ENCODE results near the gene MAD1L1.

Gene MAD1L1

DNA sequence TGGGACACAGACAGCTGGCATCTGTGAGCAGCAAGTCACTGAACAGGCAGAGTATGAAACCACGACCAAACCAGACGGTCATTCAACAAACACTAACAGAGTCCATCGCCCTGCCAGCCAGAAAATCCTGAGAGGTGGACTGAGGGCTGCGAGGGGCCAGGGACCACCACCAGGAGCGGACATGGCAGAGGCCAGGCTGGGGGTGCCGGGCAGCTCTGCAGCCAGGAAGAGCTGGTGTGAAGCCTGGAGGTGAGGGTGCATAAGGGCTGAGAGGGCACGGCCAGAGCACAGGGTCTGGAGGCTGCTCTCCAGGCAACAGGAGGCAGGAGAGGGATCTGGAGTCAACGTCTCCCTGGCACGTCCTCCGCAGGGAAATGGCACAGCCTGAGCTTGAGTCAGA lies 15.5 kb downstream of the MAD1L1 start:
- no peak for DNase-seq

DNA sequence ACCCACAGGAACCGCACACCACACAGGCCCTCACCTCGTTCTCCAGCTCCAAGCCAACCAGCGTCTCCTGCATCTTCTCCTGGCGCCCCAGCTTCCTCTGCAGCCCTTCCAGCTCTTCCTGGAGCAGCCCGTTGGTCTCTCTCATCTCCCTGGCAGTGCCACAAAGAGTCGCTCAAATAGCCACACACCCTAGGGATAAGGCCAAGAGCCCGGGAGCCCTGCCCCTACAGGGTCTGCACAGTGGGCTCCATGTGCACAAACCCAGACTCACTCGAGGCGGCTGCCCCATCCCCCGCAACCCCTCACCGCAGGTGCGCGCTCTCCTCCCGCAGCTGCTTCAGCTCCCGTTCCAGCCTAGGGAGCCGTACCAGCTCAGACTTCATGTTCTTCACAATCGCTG lies 16.9 kb downstream of the MAD1L1 start:
- DNase-seq = no peak

DNA sequence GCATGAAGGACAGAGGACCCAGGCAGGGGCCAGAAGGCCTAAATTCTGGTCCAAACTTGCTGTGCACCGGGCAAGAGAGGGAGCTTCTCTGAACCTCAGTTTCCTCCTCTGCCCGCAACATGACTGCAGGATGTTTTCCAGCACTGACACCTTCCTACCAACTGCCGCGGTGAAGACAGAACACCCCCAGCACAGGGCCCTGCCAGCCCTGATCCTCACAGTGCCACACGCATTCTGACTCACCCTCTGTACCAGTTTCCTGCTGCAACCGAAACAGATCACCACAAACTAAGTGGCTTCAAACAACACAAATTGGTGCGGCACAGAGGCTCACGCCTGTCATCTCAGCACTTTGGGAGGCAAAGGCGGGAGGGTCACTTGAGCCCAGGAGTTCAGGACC lies 18.1 kb downstream of the MAD1L1 start:
- no peak for DNase-seq

DNA sequence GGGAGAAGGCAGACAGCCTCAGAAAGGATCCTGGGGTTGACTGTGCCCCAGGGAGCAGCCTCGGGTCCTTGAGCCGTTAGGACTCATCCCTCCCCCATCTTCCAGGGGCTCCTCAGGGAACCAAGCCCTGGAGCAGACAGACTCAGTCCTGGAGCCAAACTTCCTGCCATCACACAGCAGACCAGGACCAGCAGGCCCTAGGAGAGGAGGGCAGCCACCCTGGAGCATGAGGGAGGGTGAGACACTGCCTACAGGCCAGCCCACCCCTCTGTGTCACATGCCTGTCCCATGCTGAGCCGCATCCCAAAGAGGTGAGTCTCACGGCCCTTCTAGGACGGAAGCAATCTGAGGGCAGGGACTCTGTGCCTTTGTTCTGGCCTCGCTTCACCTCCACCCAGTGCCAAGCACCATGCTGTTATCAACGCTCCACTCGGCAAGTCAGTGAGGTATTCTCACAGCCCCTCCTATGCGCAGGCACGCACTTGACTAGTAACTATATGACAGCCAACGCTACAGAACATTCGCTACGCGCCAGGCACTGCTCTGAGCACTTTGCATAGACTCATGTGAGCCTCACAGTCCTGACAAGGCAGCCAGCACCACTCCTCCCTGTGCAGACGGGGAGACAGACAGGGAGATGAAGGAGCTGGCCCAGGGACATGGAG lies 19.1 kb downstream of the MAD1L1 start:
- no peak for DNase-seq

DNA sequence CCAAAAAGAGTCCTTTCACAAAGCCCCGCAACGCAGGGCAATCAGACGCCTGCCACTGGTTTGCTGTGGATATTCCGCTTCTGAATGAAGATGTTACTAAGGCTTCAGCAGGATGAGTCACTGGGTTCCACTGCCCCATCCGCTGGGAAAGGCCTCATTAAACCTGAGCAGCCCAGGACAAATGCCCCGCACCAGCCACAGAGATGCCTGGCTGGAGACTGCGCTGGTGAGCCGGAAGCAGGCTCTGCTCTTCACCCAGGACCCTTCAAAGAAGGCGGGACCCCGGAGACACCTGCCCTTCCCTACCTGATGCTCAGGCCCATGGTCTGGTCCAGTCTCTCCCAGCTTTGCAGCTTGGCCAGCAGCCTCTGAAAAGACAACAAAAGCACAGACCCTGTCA lies 19.8 kb downstream of the MAD1L1 start:
- no peak for DNase-seq

DNA sequence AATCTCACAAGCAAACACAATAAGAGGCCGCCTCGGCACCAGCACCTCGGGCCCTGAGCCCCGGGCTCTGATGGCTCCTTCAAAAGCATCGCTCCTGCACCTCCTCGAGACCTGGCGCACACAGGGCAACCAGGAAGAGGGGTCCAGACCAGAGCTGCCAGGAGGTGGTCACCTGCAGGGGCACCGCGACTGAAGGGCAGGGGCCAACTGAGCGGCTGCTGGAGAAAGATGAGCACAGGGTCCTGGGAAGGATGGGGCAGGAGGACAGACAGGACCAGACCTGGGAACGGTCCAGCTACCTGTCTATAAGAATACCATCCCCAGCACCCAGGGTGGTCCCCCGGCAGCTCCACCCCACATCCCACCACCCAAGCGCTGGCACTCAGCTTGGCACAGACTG lies 20.8 kb downstream of the MAD1L1 start:
- DNase-seq = no peak

GRCh38 chr7:2211259-2211880 lies 21.4 kb downstream of the MAD1L1 start:
- DNase-seq = no peak

- DNase-seq = no peak
Measured at GRCh38 chr7:2210551-2211258, 22.0 kb downstream of the MAD1L1 start.

DNA sequence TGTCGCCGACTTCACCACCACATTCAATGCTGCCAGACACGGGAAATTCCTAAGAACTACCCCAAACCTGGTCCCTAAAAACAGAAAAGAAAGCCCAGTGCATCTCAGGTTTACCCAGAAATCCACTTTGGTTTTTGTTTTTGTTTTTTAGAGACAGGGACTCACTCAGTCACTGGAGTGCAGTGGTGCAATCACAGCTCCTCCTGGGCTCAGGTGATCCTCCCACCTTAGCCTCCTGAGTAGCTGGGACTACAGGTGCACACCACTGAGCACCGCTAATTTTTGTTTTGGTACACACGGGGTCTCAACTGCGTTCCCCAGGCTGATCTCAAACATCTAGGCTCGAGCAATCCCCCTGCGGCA lies 22.8 kb downstream of the MAD1L1 start:
- DNase-seq = no peak

- peak; percentile 81 for DNase-seq
Measured at GRCh38 chr7:2209146-2209960, 23.4 kb downstream of the MAD1L1 start.

- DNase-seq = no peak
Measured at GRCh38 chr7:2208712-2209111, 24.0 kb downstream of the MAD1L1 start.

- no peak for DNase-seq
Measured at GRCh38 chr7:2205036-2205780, 27.5 kb downstream of the MAD1L1 start.

GRCh38 chr7:2204446-2204845 lies 28.3 kb downstream of the MAD1L1 start:
- no peak for DNase-seq

DNA sequence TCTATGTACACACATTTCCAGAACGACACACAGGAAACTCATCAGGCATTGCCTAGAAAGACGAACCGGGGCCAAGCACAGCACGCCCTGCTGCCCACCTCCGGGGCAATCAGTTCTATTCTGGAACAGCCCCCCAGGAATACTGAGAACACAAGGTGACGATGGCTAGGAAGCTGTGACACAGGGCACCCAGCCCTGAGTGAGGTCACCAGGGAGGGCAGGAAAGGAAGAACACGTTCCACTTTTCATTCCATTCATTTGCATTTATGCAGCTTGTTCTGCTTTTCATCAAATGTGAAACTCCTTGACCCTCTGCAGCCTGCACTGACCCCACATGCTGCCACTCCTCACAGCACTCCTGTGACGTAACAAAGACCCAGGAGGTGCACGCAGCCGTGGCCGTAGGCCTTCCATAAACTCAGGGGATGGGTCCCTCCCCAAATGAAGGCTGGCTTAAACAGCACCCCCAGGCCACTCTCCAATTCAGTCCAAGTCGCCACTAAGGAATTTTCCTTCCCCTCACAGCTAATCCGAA lies 28.9 kb downstream of the MAD1L1 start:
- DNase-seq = peak; percentile 76

GRCh38 chr7:2202901-2203765 lies 29.6 kb downstream of the MAD1L1 start:
- peak; percentile 47 for DNase-seq

DNA sequence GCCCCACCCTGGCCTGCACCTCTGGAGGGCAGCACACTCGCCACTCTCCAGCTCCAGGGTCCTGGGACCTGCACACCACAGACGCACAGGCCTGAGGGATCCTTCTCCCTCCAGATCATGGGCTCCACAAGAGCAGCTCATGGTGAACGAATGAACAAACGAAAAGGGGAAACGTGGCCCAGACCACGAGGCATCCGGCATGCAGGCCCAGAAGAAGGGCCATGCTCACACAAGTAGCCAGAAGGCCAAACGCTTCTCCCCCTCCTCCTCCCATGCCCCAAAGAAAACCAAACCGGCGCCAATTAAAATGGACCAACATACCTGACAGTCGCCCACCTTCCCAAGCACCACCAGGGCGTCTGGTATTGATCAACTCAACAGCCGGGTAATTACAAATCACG lies 30.4 kb downstream of the MAD1L1 start:
- DNase-seq = no peak

GRCh38 chr7:2201686-2202360 lies 30.9 kb downstream of the MAD1L1 start:
- DNase-seq = peak; percentile 38

- no peak for DNase-seq
Measured at GRCh38 chr7:2201128-2201527, 31.6 kb downstream of the MAD1L1 start.

GRCh38 chr7:2200584-2200980 lies 32.2 kb downstream of the MAD1L1 start:
- DNase-seq = no peak

DNA sequence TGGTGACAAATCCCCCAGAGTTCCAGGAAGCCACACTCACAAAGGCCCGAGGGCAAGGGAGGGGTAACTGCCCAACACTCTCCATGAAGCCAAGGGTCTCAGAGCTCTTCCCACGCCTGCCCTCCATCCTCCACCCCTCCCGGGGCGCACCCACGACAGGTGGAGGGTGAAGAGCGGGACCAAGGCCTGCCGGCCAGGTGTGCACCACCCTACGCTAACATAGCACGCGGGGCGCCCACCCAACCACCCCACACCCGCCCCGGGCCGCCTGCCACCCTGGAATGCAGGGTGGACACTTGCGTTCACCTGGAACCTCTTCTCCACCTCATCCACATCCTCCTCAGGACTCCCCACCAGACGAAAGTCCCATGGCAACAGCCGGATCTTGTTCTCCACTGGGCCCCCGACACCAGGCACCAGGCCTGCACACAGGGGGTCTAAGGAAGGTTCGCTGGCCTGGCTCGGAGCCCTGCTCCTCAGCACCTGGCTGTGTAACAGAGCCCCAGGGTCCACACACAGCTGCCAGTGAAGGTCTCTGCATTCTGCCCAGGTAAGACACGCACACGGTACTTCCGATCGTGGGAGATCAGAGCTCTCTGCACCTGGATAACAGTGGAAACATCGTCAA lies 32.7 kb downstream of the MAD1L1 start:
- DNase-seq = peak; percentile 45
